H9 (cell line): ENCODE data around the gene FBXL15. TPM values are rescaled to one million over a fixed set of nuclear protein-coding genes. Genes with fewer than 3 reads are reported as not detected.

Experiments
- DNase-seq: peaks from one replicate; pipeline ENCODE4 v3.0.0-alpha.2; 2017
- H2AFZ ChIP-seq: one replicate; pipeline ENCODE4 v1.6.1; 2013; ENCODE audit warnings: mild to moderate bottlenecking, low read length, control low read depth, moderate library complexity
- H2AK5ac ChIP-seq: 2 replicates; pipeline ENCODE4 v1.6.1; 2013; ENCODE audit warnings: low read length, control low read depth, mixed read lengths; ENCODE audit not compliant: insufficient read length
- H2BK120ac ChIP-seq: one replicate; pipeline ENCODE4 v1.6.1; 2013; ENCODE audit warnings: low read depth, mild to moderate bottlenecking, low read length, control low read depth, inconsistent platforms; ENCODE audit not compliant: poor library complexity, severe bottlenecking
- H2BK12ac ChIP-seq: 2 replicates; pipeline ENCODE4 v1.6.1; 2013; ENCODE audit warnings: low read length, control low read depth, mixed read lengths, low read depth; ENCODE audit not compliant: insufficient read length
- H2BK15ac ChIP-seq: 2 replicates; pipeline ENCODE4 v1.6.1; 2013; ENCODE audit warnings: low read depth, low read length, control low read depth
- H2BK20ac ChIP-seq: one replicate; pipeline ENCODE4 v1.6.1; 2013; ENCODE audit warnings: low read depth, mild to moderate bottlenecking, low read length, control low read depth, inconsistent platforms; ENCODE audit not compliant: poor library complexity, severe bottlenecking
- H2BK5ac ChIP-seq: 2 replicates; pipeline ENCODE4 v1.6.1; 2013; ENCODE audit warnings: low read length, control low read depth, mixed read lengths; ENCODE audit not compliant: insufficient read length
- H3K14ac ChIP-seq: 2 replicates; pipeline ENCODE4 v1.6.1; 2013; ENCODE audit warnings: low read length, control low read depth; ENCODE audit not compliant: insufficient read depth
- H3K18ac ChIP-seq: 2 replicates; pipeline ENCODE4 v1.6.1; 2013; ENCODE audit warnings: low read depth, mild to moderate bottlenecking, mixed read lengths, low read length, control low read depth; ENCODE audit not compliant: insufficient read length
- H3K23ac ChIP-seq: 2 replicates; pipeline ENCODE4 v1.6.1; 2013; ENCODE audit warnings: low read length, control low read depth, mixed read lengths, low read depth; ENCODE audit not compliant: insufficient read length
- H3K23me2 ChIP-seq: 2 replicates; pipeline ENCODE4 v1.6.1; 2013; ENCODE audit warnings: low read depth, mild to moderate bottlenecking, mixed read lengths, low read length, control low read depth; ENCODE audit not compliant: insufficient read length, poor library complexity, severe bottlenecking
- H3K27ac ChIP-seq: 2 replicates; pipeline ENCODE4 v1.5.1; 2013; ENCODE audit warnings: low read length, control low read depth, mixed read lengths, low read depth; ENCODE audit not compliant: insufficient read length
- H3K27me3 ChIP-seq: 2 replicates; pipeline ENCODE4 v1.6.1; 2013; ENCODE audit warnings: low read length, control low read depth, inconsistent platforms; ENCODE audit not compliant: insufficient read depth
- H3K4ac ChIP-seq: 2 replicates; pipeline ENCODE4 v1.6.1; 2013; ENCODE audit warnings: low read depth, mild to moderate bottlenecking, control low read depth, inconsistent platforms, low read length, moderate library complexity
- H3K4me1 ChIP-seq: 2 replicates; pipeline ENCODE4 v1.6.1; 2013; ENCODE audit warnings: low read length, control low read depth, inconsistent platforms; ENCODE audit not compliant: insufficient read depth
- H3K4me2 ChIP-seq: 2 replicates; pipeline ENCODE4 v1.6.1; 2013; ENCODE audit warnings: low read length, control low read depth, mixed read lengths; ENCODE audit not compliant: insufficient read length, insufficient read depth
- H3K56ac ChIP-seq: 2 replicates; pipeline ENCODE4 v1.6.1; 2013; ENCODE audit warnings: low read depth, mild to moderate bottlenecking, mixed read lengths, low read length, control low read depth; ENCODE audit not compliant: insufficient read length
- H3K79me1 ChIP-seq: 2 replicates; pipeline ENCODE4 v1.6.1; 2013; ENCODE audit warnings: low read depth, mild to moderate bottlenecking, moderate library complexity, low read length, control low read depth, inconsistent platforms; ENCODE audit not compliant: insufficient read depth, poor library complexity, severe bottlenecking
- H3K79me2 ChIP-seq: 2 replicates; pipeline ENCODE4 v1.6.1; 2013; ENCODE audit warnings: low read length, control low read depth, inconsistent platforms; ENCODE audit not compliant: insufficient read depth
- H3K9ac ChIP-seq: 2 replicates; pipeline ENCODE4 v1.6.1; 2013; ENCODE audit warnings: low read length, control low read depth, mixed read lengths; ENCODE audit not compliant: insufficient read length; ENCODE audit errors: extremely low read depth
- H3K9me3 ChIP-seq: one replicate; pipeline ENCODE4 v1.6.1; 2013; ENCODE audit warnings: low read depth, low read length, inconsistent platforms; ENCODE audit not compliant: control insufficient read depth
- H3T11ph ChIP-seq: one replicate; pipeline ENCODE4 v1.6.1; 2013; ENCODE audit warnings: mild to moderate bottlenecking, low read length, control low read depth, inconsistent platforms
- H4K20me1 ChIP-seq: one replicate; pipeline ENCODE4 v1.6.1; 2013; ENCODE audit not compliant: control insufficient read depth, insufficient read length, insufficient read depth
- H4K5ac ChIP-seq: 2 replicates; pipeline ENCODE4 v1.6.1; 2013; ENCODE audit warnings: low read depth, mild to moderate bottlenecking, mixed read lengths, low read length, control low read depth; ENCODE audit not compliant: insufficient read length
- H4K8ac ChIP-seq: replicated peaks from 2 replicates; pipeline ENCODE4 v1.6.1; 2013; ENCODE audit warnings: low read length, control low read depth, mixed read lengths, low read depth; ENCODE audit not compliant: insufficient read length
- H4K91ac ChIP-seq: 2 replicates; pipeline ENCODE4 v1.6.1; 2013; ENCODE audit warnings: low read depth, mild to moderate bottlenecking, moderate library complexity, mixed read lengths, low read length, control low read depth; ENCODE audit not compliant: insufficient read length
- H3K27ac Mint-ChIP-seq, 3 experiments: 2 replicates in 2 of 3; 3 replicates in 1 of 3; pipeline ENCODE4 v1.8.0; 2020 to 2021; ENCODE audit warnings: mixed read lengths in 3 of 3, mild to moderate bottlenecking in 1 of 3, moderate library complexity in 1 of 3
- H3K27me3 Mint-ChIP-seq: 2 replicates; pipeline ENCODE4 v1.8.0; 2021; ENCODE audit warnings: low read depth, mild to moderate bottlenecking, moderate library complexity, mixed read lengths
- H3K36me3 Mint-ChIP-seq, 3 experiments: 2 replicates in 2 of 3; 3 replicates in 1 of 3; pipeline ENCODE4 v1.8.0; 2020 to 2021; ENCODE audit warnings: low read depth in 3 of 3, mixed read lengths in 3 of 3; ENCODE audit not compliant: insufficient read depth in 1 of 3
- H3K4me1 Mint-ChIP-seq, 2 experiments: 2 replicates each; pipeline ENCODE4 v1.8.0; 2020; ENCODE audit warnings: mixed read lengths in 2 of 2
- H3K4me3 Mint-ChIP-seq, 2 experiments: 2 replicates in 1 of 2; 3 replicates in 1 of 2; pipeline ENCODE4 v1.8.0; 2020 to 2021; ENCODE audit warnings: mild to moderate bottlenecking in 2 of 2, mixed read lengths in 2 of 2, moderate library complexity in 1 of 2
- H3K9me3 Mint-ChIP-seq, 2 experiments: 2 replicates in 1 of 2; 3 replicates in 1 of 2; pipeline ENCODE4 v1.8.0; 2020; ENCODE audit warnings: mild to moderate bottlenecking in 2 of 2, mixed read lengths in 2 of 2, moderate library complexity in 1 of 2
- whole genome bisulfite sequencing: extraction: QIAGEN DNeasy Blood & Tissue Kit; methylation state at CpG from one replicate; pipeline ENCODE4 v1.1.7; 2013; ENCODE audit warnings: missing lambda C conversion rate, low lambda C conversion rate, mixed read lengths; ENCODE audit not compliant: insufficient read length; ENCODE audit errors: extremely low coverage; 5-methylcytosine and 5-hydroxymethylcytosine counted together
- total RNA-seq: library from RNA; stranded (reverse); gene quantifications from 2 replicates; pipeline ENCODE4 v1.2.1, GENCODE V29; 2021
- TF ChIP-seq, protein P1 (sequence below): fragments of 200-600 bp; sonication (generic); conservative IDR thresholded peaks from 3 replicates; pipeline ENCODE4 v1.8.0; 2021; ENCODE audit warnings: antibody characterized with exemption, mild to moderate bottlenecking

The FBXL15 gene
- total RNA-seq, 1 experiment from 2014 or later, result 9.1 TPM

DNA sequence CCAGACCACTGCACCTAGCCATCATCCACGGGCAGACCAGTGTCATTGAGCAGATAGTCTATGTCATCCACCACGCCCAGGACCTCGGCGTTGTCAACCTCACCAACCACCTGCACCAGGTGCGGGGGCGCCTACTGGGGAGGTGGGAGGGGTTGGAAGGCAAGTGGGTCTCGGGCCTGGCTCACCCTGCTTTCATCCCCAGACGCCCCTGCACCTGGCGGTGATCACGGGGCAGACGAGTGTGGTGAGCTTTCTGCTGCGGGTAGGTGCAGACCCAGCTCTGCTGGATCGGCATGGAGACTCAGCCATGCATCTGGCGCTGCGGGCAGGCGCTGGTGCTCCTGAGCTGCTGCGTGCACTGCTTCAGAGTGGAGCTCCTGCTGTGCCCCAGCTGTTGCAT is 20.6 kb upstream of the FBXL15 start:
- Mint-ChIP-seq H3K27me3 (peaks cover 39% of the 10 kb centered on the region), H3K4me3 (peak overlapping the region in 1 of 2 experiments; percentile 75; a peak in 2 of 5 replicates), H3K4me1 (peaks cover 11 to 24% of the 10 kb centered on the region in 2 experiments), H3K27ac (no peak overlapping the region), H3K36me3 (peaks cover 1 to 31% (median 21%) of the 10 kb centered on the region in 3 experiments; a peak in 5 of 7 replicates), H3K9me3 (no peaks in the 10 kb centered on the region)
- H2AFZ ChIP-seq, result no peak overlapping the region
- H3K4me2 ChIP-seq, result peak overlapping the region; percentile 20
- H2BK15ac ChIP-seq, result no peak overlapping the region; the same call in 1 of the 2 replicates
- H3K14ac ChIP-seq, result no peak overlapping the region
- no peak overlapping the region for H2BK12ac ChIP-seq
- no peaks in the 10 kb centered on the region for H3K79me2 ChIP-seq
- H4K8ac ChIP-seq, result no peak overlapping the region
- no peak overlapping the region for H3K18ac ChIP-seq
- no peak overlapping the region for H3K56ac ChIP-seq
- H4K91ac ChIP-seq, result no peak overlapping the region
- DNase-seq, result no peak
- H2BK120ac ChIP-seq, result no peak overlapping the region
- H3K27ac ChIP-seq, result no peak overlapping the region
- H3K9ac ChIP-seq, result no peak overlapping the region
- H3K79me1 ChIP-seq, result no peaks in the 10 kb centered on the region
- H2BK20ac ChIP-seq, result no peak overlapping the region
- H4K20me1 ChIP-seq, result no peaks in the 10 kb centered on the region
- H3K4me1 ChIP-seq, result no peaks in the 10 kb centered on the region
- no peak overlapping the region for H3K4ac ChIP-seq
- H4K5ac ChIP-seq, result no peak overlapping the region
- WGBS, result no CpG with 5 or more reads among the region's 17 CpGs
- TF ChIP-seq, protein P1, sequence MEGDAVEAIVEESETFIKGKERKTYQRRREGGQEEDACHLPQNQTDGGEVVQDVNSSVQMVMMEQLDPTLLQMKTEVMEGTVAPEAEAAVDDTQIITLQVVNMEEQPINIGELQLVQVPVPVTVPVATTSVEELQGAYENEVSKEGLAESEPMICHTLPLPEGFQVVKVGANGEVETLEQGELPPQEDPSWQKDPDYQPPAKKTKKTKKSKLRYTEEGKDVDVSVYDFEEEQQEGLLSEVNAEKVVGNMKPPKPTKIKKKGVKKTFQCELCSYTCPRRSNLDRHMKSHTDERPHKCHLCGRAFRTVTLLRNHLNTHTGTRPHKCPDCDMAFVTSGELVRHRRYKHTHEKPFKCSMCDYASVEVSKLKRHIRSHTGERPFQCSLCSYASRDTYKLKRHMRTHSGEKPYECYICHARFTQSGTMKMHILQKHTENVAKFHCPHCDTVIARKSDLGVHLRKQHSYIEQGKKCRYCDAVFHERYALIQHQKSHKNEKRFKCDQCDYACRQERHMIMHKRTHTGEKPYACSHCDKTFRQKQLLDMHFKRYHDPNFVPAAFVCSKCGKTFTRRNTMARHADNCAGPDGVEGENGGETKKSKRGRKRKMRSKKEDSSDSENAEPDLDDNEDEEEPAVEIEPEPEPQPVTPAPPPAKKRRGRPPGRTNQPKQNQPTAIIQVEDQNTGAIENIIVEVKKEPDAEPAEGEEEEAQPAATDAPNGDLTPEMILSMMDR, result no peak
- no peak overlapping the region for H3K23ac ChIP-seq
- H3T11ph ChIP-seq, result no peak overlapping the region
- H3K9me3 ChIP-seq, result no peaks in the 10 kb centered on the region
- H2AK5ac ChIP-seq, result no peak overlapping the region
- no peaks in the 10 kb centered on the region for H3K27me3 ChIP-seq
- H3K23me2 ChIP-seq, result peaks cover 7% of the 10 kb centered on the region
- no peak overlapping the region for H2BK5ac ChIP-seq
